SK-N-SH treated with all-trans-retinoic acid at 6 μM for 48 hours (cell line): ENCODE measurements around the gene METTL6.

Experiments
- BACH2 ChIP-seq: fragments of 250-450 bp; sonication (Bioruptor Pico); IDR thresholded peaks from 2 replicates; pipeline ENCODE4 v1.9.0; 2021; ENCODE audit warnings: mild to moderate bottlenecking, borderline replicate concordance
- PATZ1 ChIP-seq: fragments of 250-450 bp; sonication (Bioruptor Pico); IDR thresholded peaks from 2 replicates; pipeline ENCODE4 v1.8.0; 2020; ENCODE audit warnings: mild to moderate bottlenecking, moderate library complexity, borderline replicate concordance

GRCh38 chr3:15450438-15451215 lies 23.3 kb upstream of the METTL6 start:
- TF ChIP-seq BACH2 (CRISPR knock-in tag) (no peak), PATZ1 (CRISPR knock-in tag) (no peak)
